RWPE2 (cell line): ENCODE data around the gene SYN1.

ENCODE experiments used
- ATAC-seq: fragments of 200-7000 bp; cut with Tn5 transposase; 3 replicates; pipeline ENCODE4 v1.9.1; 2021; ENCODE audit warnings: low read depth
- DNase-seq: peaks from one replicate; pipeline ENCODE4 v3.0.0-alpha.2; 2020; ENCODE audit warnings: low spot score
- H3K27ac ChIP-seq: fragments of 450-650 bp; 2 replicates; pipeline ENCODE4 v1.5.1; 2017; ENCODE audit warnings: mild to moderate bottlenecking; ENCODE audit not compliant: poor library complexity, severe bottlenecking
- H3K27me3 ChIP-seq: fragments of 250-450 bp; sonication (Bioruptor Pico); 2 replicates; pipeline ENCODE4 v1.5.1; 2021; ENCODE audit warnings: mild to moderate bottlenecking, moderate library complexity; ENCODE audit not compliant: insufficient read depth, poor library complexity, severe bottlenecking
- H3K36me3 ChIP-seq: fragments of 250-450 bp; sonication (Bioruptor Pico); 2 replicates; pipeline ENCODE4 v1.5.1; 2020; ENCODE audit warnings: low read depth, mild to moderate bottlenecking, moderate library complexity
- H3K4me1 ChIP-seq: fragments of 250-450 bp; sonication (Bioruptor Pico); 2 replicates; pipeline ENCODE4 v1.5.1; 2021; ENCODE audit warnings: mild to moderate bottlenecking, moderate library complexity; ENCODE audit not compliant: insufficient read depth, poor library complexity, severe bottlenecking
- H3K4me3 ChIP-seq: fragments of 250-450 bp; sonication (Bioruptor Pico); 2 replicates; pipeline ENCODE4 v1.5.1; 2021; ENCODE audit warnings: mild to moderate bottlenecking, moderate library complexity; ENCODE audit not compliant: severe bottlenecking
- H3K9me3 ChIP-seq: fragments of 250-450 bp; sonication (Bioruptor Pico); 2 replicates; pipeline ENCODE4 v1.5.1; 2021; ENCODE audit warnings: mild to moderate bottlenecking, moderate library complexity; ENCODE audit not compliant: severe bottlenecking
- TF ChIP-seq, protein P1 (sequence below): fragments of 450-650 bp; IDR thresholded peaks from one replicate; pipeline ENCODE4 v1.5.1; 2017; ENCODE audit warnings: mild to moderate bottlenecking, moderate library complexity; ENCODE audit not compliant: poor library complexity, severe bottlenecking

Gene SYN1

DNA sequence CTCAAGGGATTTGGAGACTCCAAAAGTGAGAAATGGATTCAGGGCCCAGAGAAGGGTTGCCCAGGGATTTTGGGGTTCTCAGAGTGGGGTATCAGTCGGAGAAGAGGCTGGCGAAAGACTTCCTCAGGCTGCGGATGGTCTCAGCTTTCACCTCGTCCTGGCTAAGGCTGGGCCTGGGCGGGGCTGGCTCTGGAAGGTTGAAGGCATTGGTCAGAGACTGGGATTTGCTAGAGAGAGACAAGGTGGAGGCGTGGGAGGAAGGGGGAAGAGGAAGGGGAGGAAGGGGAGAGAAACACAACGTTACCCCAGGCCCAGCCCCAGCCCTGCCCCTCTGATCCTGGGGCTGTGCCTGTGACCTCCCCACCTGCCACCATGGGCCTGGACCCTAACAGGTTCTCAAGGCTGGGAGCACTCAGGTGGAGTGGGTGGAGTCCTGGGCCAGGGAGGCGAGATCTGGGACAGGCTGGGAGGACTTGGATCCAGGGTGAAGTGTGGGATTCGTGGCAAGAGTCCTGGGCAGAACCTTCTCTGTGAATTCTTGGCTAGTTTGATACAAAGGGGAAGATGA is 46.8 kb downstream of the SYN1 start:
- peak; percentile 13 for ATAC-seq
- Histone ChIP-seq H3K27ac (peak overlapping the region; percentile 91), H3K36me3 (peaks cover 24% of the 10 kb centered on the region), H3K27me3 (no peaks in the 10 kb centered on the region), H3K9me3 (no peaks in the 10 kb centered on the region), H3K4me3 (no peak overlapping the region), H3K4me1 (peaks cover 8% of the 10 kb centered on the region)
- TF ChIP-seq, protein P1, sequence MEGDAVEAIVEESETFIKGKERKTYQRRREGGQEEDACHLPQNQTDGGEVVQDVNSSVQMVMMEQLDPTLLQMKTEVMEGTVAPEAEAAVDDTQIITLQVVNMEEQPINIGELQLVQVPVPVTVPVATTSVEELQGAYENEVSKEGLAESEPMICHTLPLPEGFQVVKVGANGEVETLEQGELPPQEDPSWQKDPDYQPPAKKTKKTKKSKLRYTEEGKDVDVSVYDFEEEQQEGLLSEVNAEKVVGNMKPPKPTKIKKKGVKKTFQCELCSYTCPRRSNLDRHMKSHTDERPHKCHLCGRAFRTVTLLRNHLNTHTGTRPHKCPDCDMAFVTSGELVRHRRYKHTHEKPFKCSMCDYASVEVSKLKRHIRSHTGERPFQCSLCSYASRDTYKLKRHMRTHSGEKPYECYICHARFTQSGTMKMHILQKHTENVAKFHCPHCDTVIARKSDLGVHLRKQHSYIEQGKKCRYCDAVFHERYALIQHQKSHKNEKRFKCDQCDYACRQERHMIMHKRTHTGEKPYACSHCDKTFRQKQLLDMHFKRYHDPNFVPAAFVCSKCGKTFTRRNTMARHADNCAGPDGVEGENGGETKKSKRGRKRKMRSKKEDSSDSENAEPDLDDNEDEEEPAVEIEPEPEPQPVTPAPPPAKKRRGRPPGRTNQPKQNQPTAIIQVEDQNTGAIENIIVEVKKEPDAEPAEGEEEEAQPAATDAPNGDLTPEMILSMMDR = no peak
- no peak for DNase-seq

DNA sequence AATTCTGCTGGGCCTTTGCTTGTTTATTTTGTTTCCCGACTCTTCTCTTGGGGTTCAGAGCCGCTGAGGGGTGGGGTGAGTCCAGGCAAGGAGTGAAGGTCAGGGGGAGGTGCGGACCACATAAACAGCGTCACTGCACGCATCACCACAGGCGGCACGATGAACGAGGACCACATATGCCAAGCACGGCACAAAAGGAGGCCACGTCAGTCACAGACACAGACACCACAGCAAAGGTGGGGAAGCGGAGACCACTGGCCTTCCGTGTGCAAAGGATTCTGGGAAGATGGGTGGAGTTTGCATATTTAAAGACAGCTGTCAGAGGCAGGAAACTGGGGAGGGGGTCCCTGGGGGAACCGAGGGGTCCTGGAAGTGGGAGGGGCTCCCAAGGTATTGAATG is 47.8 kb downstream of the SYN1 start:
- DNase-seq (no peak), ATAC-seq (no peak)
- TF ChIP-seq, protein P1 = no peak
- peak overlapping the region; percentile 91 for H3K27ac ChIP-seq
- no peak overlapping the region for H3K4me3 ChIP-seq
- peaks cover 8% of the 10 kb centered on the region for H3K4me1 ChIP-seq
- H3K27me3 ChIP-seq = no peaks in the 10 kb centered on the region
- no peaks in the 10 kb centered on the region for H3K9me3 ChIP-seq
- peaks cover 34% of the 10 kb centered on the region for H3K36me3 ChIP-seq

DNA sequence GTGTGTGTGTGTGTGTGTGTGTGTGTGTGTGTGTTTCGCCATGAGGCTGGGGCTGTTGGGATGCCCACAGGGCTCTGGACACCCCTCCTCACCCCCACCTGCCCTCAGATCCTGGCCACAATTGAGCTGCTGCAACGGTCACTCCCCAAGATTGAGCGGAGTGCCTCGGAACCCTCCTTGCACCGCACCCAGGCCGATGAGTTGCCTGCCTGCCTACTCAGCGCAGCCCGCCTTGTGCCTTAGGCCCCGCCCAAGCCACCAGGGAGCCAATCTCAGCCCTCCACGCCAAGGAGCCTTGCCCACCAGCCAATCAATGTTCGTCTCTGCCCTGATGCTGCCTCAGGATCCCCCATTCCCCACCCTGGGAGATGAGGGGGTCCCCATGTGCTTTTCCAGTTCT is 48.4 kb downstream of the SYN1 start:
- DNase-seq (no peak), ATAC-seq (no peak)
- no peak overlapping the region for H3K4me3 ChIP-seq
- no peaks in the 10 kb centered on the region for H3K27me3 ChIP-seq
- TF ChIP-seq, protein P1 = no peak
- peaks cover 39% of the 10 kb centered on the region for H3K36me3 ChIP-seq
- no peak overlapping the region for H3K27ac ChIP-seq
- H3K9me3 ChIP-seq = no peaks in the 10 kb centered on the region
- peaks cover 8% of the 10 kb centered on the region for H3K4me1 ChIP-seq

DNA sequence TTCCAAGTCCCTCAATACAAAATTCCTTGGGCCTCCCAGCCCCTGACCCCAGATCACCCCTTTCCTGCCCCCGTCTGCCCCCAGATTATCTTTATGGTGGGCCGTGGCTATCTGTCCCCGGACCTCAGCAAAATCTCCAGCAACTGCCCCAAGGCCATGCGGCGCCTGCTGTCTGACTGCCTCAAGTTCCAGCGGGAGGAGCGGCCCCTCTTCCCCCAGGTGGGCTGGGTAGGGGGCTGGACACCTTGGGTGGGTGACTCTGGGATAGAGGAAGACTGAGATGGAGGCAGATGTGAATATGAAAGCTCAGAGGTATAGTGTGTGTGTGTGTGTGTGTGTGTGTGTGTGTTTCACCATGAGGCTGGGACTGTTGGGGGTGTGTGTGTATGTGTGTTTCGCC is 48.9 kb downstream of the SYN1 start:
- no peak for ATAC-seq
- Histone ChIP-seq H3K36me3 (peaks cover 44% of the 10 kb centered on the region), H3K9me3 (no peaks in the 10 kb centered on the region)

More for the DNA sequence above, 48.9 kb downstream of the SYN1 start:
- DNase-seq = no peak
- Histone ChIP-seq H3K4me3 (no peak overlapping the region), H3K27ac (no peak overlapping the region), H3K4me1 (peaks cover 8% of the 10 kb centered on the region), H3K27me3 (no peaks in the 10 kb centered on the region)
- TF ChIP-seq, protein P1 = no peak
